Colonic mucosa (tissue), 4 donors: ENCODE measurements around the gene MPND. TPM values are rescaled to one million over a fixed set of nuclear protein-coding genes. Genes with fewer than 3 reads are reported as not detected.

Experiments used
- DNase-seq: peaks from one replicate; pipeline ENCODE4 v3.0.0-alpha.2; 2020
- H3K27ac ChIP-seq: fragments of 200-600 bp; one replicate; pipeline ENCODE4 v1.8.0; 2021
- H3K27me3 ChIP-seq: fragments of 200-600 bp; one replicate; pipeline ENCODE4 v1.8.0; 2021
- H3K36me3 ChIP-seq: fragments of 200-600 bp; one replicate; pipeline ENCODE4 v1.8.0; 2021
- H3K4me1 ChIP-seq: fragments of 200-600 bp; one replicate; pipeline ENCODE4 v1.8.0; 2021; ENCODE audit warnings: mild to moderate bottlenecking
- H3K4me3 ChIP-seq: fragments of 200-600 bp; one replicate; pipeline ENCODE4 v1.8.0; 2021
- H3K9ac ChIP-seq, 2 donors: one replicate each; pipeline ENCODE4 v1.7.0; 2013; ENCODE audit warnings: control low read depth in 2 of 2, low read depth in 2 of 2, low read length in 2 of 2
- H3K9me3 ChIP-seq: fragments of 200-600 bp; one replicate; pipeline ENCODE4 v1.8.0; 2021
- intact Hi-C: fragments of 100-400 bp; cut with DNase I; formaldehyde crosslinking; loops from one replicate; pipeline ENCODE4 v1.14.1; 2022
- total RNA-seq, 2 donors: library from RNA; stranded (reverse); fragmentation: NEBNext Ultra II Directional in 1 of 2; extraction: Animal tissue kit (Norgen Biotek cat#: 25700) in 1 of 2; gene quantifications; one replicate each; pipeline ENCODE4 v1.2.1, GENCODE V29; 2021
- TF ChIP-seq, protein P1 (sequence below): fragments of 200-600 bp; IDR thresholded peaks from one replicate; pipeline ENCODE4 v1.8.0; 2022; ENCODE audit warnings: antibody characterized with exemption, mild to moderate bottlenecking
- donor health status: healthy.
- donor health status: DM: no; HTN: no; CAD: no.
- donor health status: DM: no; HTN: no; CAD: no.

Gene MPND
- total RNA-seq, 2 donors from 2014 or later = 38.0 to 63.2 TPM

DNA sequence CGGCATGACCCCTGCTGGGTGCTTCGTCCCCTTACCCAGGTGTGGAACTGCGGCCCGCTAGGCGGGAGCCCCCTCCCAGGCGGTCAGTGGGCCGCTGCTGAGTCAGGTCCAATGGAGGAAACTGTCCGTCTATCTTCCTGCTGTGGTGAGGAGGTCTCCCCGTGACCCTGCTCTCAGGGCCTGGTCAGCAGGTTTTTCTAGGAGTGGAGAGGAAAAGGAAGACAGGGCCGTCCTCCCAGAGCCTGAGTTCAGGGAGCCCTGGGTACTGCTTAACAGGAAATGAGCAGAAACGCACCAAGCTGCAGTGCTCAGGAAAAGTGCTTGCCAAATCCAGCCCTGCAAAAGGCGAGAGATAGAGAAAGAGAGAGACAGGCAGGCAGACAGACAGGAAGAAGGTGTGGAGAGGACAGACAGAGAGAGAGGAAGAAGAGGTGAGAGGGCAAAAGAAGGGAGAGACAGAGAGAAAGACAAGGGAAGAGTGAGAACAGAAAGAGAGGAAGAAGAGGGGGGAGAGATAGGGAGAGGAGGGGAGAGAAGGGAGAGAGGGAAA lies 46.7 kb downstream of the MPND start:
- H3K4me1 ChIP-seq = peaks cover 5% of the 10 kb centered on the region
- H3K9ac ChIP-seq = peak overlapping the region; percentile 20 to 51
- no peak overlapping the region for H3K4me3 ChIP-seq
- H3K36me3 ChIP-seq = no peaks in the 10 kb centered on the region
- DNase-seq = no peak
- no peaks in the 10 kb centered on the region for H3K27me3 ChIP-seq
- no peaks in the 10 kb centered on the region for H3K9me3 ChIP-seq
- intact Hi-C loops = no loop called here
- TF ChIP-seq, protein P1, sequence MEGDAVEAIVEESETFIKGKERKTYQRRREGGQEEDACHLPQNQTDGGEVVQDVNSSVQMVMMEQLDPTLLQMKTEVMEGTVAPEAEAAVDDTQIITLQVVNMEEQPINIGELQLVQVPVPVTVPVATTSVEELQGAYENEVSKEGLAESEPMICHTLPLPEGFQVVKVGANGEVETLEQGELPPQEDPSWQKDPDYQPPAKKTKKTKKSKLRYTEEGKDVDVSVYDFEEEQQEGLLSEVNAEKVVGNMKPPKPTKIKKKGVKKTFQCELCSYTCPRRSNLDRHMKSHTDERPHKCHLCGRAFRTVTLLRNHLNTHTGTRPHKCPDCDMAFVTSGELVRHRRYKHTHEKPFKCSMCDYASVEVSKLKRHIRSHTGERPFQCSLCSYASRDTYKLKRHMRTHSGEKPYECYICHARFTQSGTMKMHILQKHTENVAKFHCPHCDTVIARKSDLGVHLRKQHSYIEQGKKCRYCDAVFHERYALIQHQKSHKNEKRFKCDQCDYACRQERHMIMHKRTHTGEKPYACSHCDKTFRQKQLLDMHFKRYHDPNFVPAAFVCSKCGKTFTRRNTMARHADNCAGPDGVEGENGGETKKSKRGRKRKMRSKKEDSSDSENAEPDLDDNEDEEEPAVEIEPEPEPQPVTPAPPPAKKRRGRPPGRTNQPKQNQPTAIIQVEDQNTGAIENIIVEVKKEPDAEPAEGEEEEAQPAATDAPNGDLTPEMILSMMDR = no peak
- peak overlapping the region; percentile 29 for H3K27ac ChIP-seq

DNA sequence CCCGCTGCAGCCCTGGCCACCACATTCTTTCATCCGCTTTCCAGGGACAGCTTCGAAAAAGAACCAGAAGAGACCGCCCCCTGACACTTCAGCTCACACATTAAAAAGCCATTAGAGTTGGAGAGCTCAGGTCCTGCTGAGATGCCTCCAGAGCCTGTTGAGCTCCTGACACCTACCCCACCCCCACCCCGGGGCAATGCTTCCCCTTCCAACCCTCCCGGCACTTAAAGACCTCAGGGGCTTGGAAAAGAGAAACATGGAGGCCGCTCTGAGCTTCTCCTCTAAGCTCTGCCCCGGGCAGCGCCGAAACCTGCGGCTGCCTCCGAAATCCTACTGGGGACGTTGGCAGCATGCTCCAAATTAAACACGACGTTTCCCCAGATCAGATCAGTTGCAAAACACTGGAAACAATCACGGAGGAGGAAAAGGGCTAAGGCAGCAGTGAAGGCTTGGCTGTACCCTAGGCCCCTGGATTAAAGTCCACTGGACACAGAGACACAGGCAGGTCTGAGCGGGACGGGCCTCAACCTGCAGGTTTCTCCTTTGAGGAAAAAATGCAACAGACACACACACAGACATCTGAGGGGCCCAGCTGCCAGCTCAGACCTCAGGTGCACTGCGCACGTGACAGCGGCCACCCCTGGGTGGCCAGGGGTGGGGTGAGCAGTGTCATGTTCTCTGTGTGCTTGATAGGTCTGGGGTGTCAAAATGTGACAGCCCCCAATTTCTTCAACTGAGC lies 47.4 kb downstream of the MPND start:
- peak overlapping the region; percentile 20 to 51 for H3K9ac ChIP-seq
- peak overlapping the region; percentile 29 for H3K27ac ChIP-seq
- no peak for DNase-seq
- intact Hi-C loops = no loop called here
- H3K4me1 ChIP-seq = peaks cover 5% of the 10 kb centered on the region
- H3K4me3 ChIP-seq = no peak overlapping the region
- H3K36me3 ChIP-seq = no peaks in the 10 kb centered on the region
- TF ChIP-seq, protein P1 = no peak
- no peaks in the 10 kb centered on the region for H3K27me3 ChIP-seq
- no peaks in the 10 kb centered on the region for H3K9me3 ChIP-seq

DNA sequence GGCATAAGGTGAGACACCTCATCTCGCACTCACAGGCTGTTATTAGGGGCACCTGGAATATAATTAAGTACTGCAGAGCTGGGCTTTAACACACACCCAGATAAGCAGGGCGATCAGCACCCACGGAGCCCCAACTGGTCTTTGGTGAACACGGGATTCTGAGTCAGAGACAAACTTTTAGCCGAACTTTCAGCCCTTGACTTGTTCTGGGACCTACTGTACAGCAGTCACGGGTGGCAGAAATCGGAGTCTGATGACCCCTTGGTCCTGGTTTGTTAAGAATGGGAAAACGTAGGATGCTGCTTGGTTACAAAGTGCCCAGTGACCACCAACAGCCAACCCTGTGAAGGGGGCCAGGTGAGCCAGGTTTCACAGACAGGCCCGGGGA lies 47.9 kb downstream of the MPND start:
- Histone ChIP-seq H3K9ac (peak overlapping the region; percentile 12 to 46), H3K4me3 (no peak overlapping the region), H3K27ac (peak overlapping the region; percentile 29), H3K9me3 (no peaks in the 10 kb centered on the region), H3K36me3 (no peaks in the 10 kb centered on the region), H3K4me1 (peaks cover 5% of the 10 kb centered on the region), H3K27me3 (no peaks in the 10 kb centered on the region)
- TF ChIP-seq, protein P1 = no peak
- intact Hi-C loops = no loop called here
- DNase-seq = no peak

DNA sequence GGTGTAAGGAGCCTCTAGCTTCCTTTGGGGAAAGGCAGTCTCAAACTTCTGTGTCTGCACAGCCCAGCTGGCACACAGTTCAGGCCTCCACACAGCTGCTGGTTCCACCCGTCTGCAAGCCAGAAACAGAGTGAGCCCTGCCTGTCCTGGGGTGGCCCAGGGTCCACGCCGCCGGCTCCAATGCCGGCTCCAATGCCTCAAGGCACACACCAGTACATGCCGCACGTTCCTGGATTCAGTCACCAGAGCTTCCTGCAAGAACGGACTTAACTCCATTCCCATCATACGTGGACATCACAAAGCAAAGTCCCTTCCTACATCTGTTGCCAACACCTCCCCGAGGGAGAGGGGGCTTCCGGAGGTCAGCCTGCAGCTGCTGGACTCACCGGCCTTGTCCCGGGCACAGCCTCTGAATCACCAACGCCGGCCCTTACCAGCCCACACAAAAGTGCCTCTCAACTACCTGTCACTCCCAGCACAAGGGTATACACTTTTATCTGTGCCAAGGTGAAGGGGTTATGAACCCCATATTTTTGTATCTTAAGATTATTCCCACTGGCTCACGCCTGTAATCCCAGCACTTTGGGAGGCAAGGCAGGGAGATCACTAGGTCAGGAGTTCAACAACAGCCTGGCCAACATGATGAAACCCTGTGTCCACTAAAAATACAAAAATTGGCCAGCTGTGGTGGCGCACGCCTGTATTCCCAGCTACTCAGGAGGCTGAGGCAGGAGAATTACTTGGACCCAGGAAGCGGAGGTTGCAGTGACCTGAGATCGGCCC lies 48.5 kb downstream of the MPND start:
- Histone ChIP-seq H3K4me1 (peaks cover 5% of the 10 kb centered on the region), H3K4me3 (no peak overlapping the region), H3K9ac (peak overlapping the region; percentile 12 to 46), H3K36me3 (no peaks in the 10 kb centered on the region), H3K27me3 (no peaks in the 10 kb centered on the region), H3K9me3 (no peaks in the 10 kb centered on the region), H3K27ac (peak overlapping the region; percentile 29)
- intact Hi-C loops = no loop called here
- DNase-seq = no peak
- TF ChIP-seq, protein P1 = no peak

DNA sequence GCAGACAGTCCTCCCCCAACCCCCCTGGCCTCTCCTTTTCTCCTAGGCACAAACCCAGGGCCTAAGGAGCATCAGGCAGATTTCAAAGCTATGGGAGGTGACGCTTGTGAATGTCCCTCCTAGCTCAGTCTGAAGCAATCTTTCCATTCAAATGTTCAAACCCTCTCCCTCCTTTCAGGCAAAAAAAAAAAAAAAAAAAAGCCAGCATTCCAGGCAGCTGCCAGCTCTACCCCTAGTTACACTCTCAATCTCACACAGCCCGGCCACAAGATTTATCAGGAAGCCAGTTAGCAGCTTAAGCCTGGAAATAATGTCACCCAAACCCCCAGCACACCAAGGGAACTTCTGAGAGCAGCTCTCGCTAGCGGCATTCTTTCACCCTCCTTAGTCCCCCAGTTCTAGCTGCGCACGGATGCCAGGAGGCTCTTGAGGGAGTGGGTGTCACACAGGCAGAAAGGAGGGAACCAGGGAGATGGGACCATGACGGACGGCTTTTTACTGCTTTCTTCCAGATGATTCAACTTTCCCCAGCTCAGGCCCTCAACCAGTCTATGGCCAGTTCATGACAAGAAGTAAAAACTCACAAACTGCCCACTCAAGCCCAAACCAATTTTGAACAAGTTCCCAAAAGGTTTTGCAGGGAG lies 50.7 kb downstream of the MPND start:
- H3K9ac ChIP-seq = peak overlapping the region in 1 of 2 donors; percentile 9
- no peaks in the 10 kb centered on the region for H3K36me3 ChIP-seq

More for the DNA sequence above, 50.7 kb downstream of the MPND start:
- H3K27me3 ChIP-seq = no peaks in the 10 kb centered on the region
- H3K4me3 ChIP-seq = no peak overlapping the region
- H3K9me3 ChIP-seq = no peaks in the 10 kb centered on the region
- no peak overlapping the region for H3K27ac ChIP-seq
- TF ChIP-seq, protein P1 = no peak
- intact Hi-C loops = no loop called here
- peaks cover 11% of the 10 kb centered on the region for H3K4me1 ChIP-seq
- no peak for DNase-seq
